H1 (cell line): ENCODE results near the gene RAB11FIP5. TPM values are rescaled to one million over a fixed set of nuclear protein-coding genes. Genes with fewer than 3 reads are reported as not detected.
A peak's percentile ranks its signal among the peaks of the same experiment; 100 is the strongest.

Experiments used
- CTCF ChIA-PET: fragments of 300-600 bp; sonication (Branson Sonifier 250); formaldehyde crosslinking; loops from one replicate; lab custom pipeline; 2021; ENCODE audit not compliant: partially characterized antibody; lab: Charles Lee
- POLR2A ChIA-PET: fragments of 300-600 bp; sonication (Branson Sonifier 250); formaldehyde crosslinking; loops from one replicate; lab custom pipeline; 2021; ENCODE audit warnings: inconsistent platforms; ENCODE audit not compliant: partially characterized antibody; lab: Charles Lee
- DNase-seq, 2 experiments: peaks; one replicate each; pipeline versions ENCODE4 v3.0.0 to v3.0.0-alpha.2; 2010 to 2022; ENCODE audit warnings: low spot score in 2 of 2, low read depth in 1 of 2, mixed read lengths in 1 of 2
- FAIRE-seq: peaks from 2 replicates; lab custom pipeline; 2011; peaks lifted over from hg19 to GRCh38; lab: Jason Lieb, UNC
- H2AFZ ChIP-seq: 2 replicates; pipeline ENCODE4 v1.8.1; 2012; ENCODE audit warnings: low read length, inconsistent platforms
- H2AK5ac ChIP-seq: 2 replicates; pipeline ENCODE4 v1.6.1; 2013; ENCODE audit warnings: low read depth, low read length
- H2BK120ac ChIP-seq: replicated peaks from 2 replicates; pipeline ENCODE3; 2013; ENCODE audit warnings: low read depth, low read length, inconsistent platforms
- H2BK12ac ChIP-seq: 2 replicates; pipeline ENCODE4 v1.6.1; 2013; ENCODE audit warnings: low read depth, low read length
- H2BK15ac ChIP-seq: 2 replicates; pipeline ENCODE4 v1.6.1; 2013; ENCODE audit warnings: low read length
- H2BK20ac ChIP-seq: 2 replicates; pipeline ENCODE4 v1.6.1; 2013; ENCODE audit warnings: low read length
- H2BK5ac ChIP-seq: 2 replicates; pipeline ENCODE4 v1.6.1; 2013; ENCODE audit warnings: low read depth, low read length
- H3K14ac ChIP-seq: 2 replicates; pipeline ENCODE4 v1.6.1; 2013; ENCODE audit warnings: inconsistent platforms; ENCODE audit not compliant: insufficient read length
- H3K18ac ChIP-seq: 2 replicates; pipeline ENCODE4 v1.6.1; 2013; ENCODE audit warnings: low read length; ENCODE audit errors: extremely low read depth
- H3K23ac ChIP-seq: 2 replicates; pipeline ENCODE4 v1.6.1; 2013; ENCODE audit warnings: inconsistent platforms; ENCODE audit not compliant: insufficient read length
- H3K23me2 ChIP-seq: 2 replicates; pipeline ENCODE4 v1.6.1; 2013; ENCODE audit warnings: low read depth, low read length
- H3K27ac ChIP-seq: 2 replicates; pipeline ENCODE4 v1.6.1; 2011; ENCODE audit warnings: low read depth, low read length, inconsistent platforms
- H3K27me3 ChIP-seq, 4 experiments: replicated peaks in 1 of 4; 1 replicate in 1 of 4; 2 replicates in 3 of 4; pipeline versions ENCODE4 v1.6.1 to v1.8.1; 2011 to 2013; ENCODE audit warnings: low read length in 3 of 4, mild to moderate bottlenecking in 3 of 4, inconsistent platforms in 2 of 4, mixed read lengths in 2 of 4, moderate library complexity in 1 of 4; ENCODE audit not compliant: control insufficient read depth in 3 of 4, insufficient read depth in 3 of 4; ENCODE audit errors: extremely low read depth in 1 of 4
- H3K36me3 ChIP-seq, 4 experiments: 2 replicates each; pipeline versions ENCODE4 v1.6.1 to v1.8.1; 2011 to 2013; ENCODE audit warnings: mild to moderate bottlenecking in 4 of 4, low read length in 3 of 4, moderate library complexity in 2 of 4, control low read depth in 1 of 4, inconsistent platforms in 1 of 4; ENCODE audit not compliant: insufficient read depth in 4 of 4, control insufficient read depth in 2 of 4
- H3K4ac ChIP-seq: replicated peaks from 2 replicates; pipeline ENCODE3; 2013; ENCODE audit warnings: low read length, low read depth, mixed read lengths, inconsistent platforms; ENCODE audit not compliant: insufficient read length
- H3K4me1 ChIP-seq, 4 experiments: replicated peaks in 1 of 4; 1 replicate in 1 of 4; 2 replicates in 3 of 4; pipeline versions ENCODE4 v1.6.1 to v1.8.1; 2011 to 2013; ENCODE audit warnings: low read length in 3 of 4, inconsistent platforms in 2 of 4, mixed read lengths in 1 of 4; ENCODE audit not compliant: insufficient read depth in 4 of 4, control insufficient read depth in 3 of 4
- H3K4me2 ChIP-seq, 2 experiments: 2 replicates each; pipeline versions ENCODE4 v1.6.1 to v1.8.1; 2011 to 2013; ENCODE audit warnings: low read depth in 2 of 2, low read length in 2 of 2, control low read depth in 1 of 2, inconsistent platforms in 1 of 2, mild to moderate bottlenecking in 1 of 2; ENCODE audit not compliant: insufficient read depth in 1 of 2
- H3K4me3 ChIP-seq, 4 experiments: fragments of 200-600, 300-600 bp in 1 of 4; sonication (generic), shearing (Covaris generic), sonication (Bioruptor Twin) in 1 of 4; 2 replicates each; pipeline versions ENCODE4 v1.5.1 to v1.8.1; 2011 to 2016; ENCODE audit warnings: low read length in 4 of 4, low read depth in 3 of 4, control low read depth in 2 of 4, inconsistent platforms in 2 of 4, mild to moderate bottlenecking in 2 of 4, mixed read lengths in 1 of 4, moderate library complexity in 1 of 4; ENCODE audit not compliant: insufficient read depth in 2 of 4; ENCODE audit errors: extremely low read depth in 1 of 4
- H3K56ac ChIP-seq: replicated peaks from 2 replicates; pipeline ENCODE3; 2013; ENCODE audit warnings: low read depth, mild to moderate bottlenecking, mixed read lengths, low read length, inconsistent platforms; ENCODE audit not compliant: insufficient read length
- H3K79me1 ChIP-seq: 2 replicates; pipeline ENCODE4 v1.6.1; 2013; ENCODE audit warnings: low read depth, low read length, control low read depth
- H3K79me2 ChIP-seq, 2 experiments: 2 replicates each; pipeline versions ENCODE4 v1.6.1 to v1.8.1; 2012 to 2013; ENCODE audit warnings: low read length in 2 of 2, mild to moderate bottlenecking in 2 of 2, inconsistent platforms in 1 of 2; ENCODE audit not compliant: insufficient read depth in 2 of 2, control insufficient read depth in 1 of 2
- H3K9ac ChIP-seq, 4 experiments: replicated peaks in 1 of 4; 1 replicate in 1 of 4; 2 replicates in 3 of 4; pipeline versions ENCODE4 v1.6.1 to v1.8.1; 2011 to 2013; ENCODE audit warnings: low read depth in 3 of 4, low read length in 3 of 4, control low read depth in 2 of 4, mild to moderate bottlenecking in 2 of 4, moderate library complexity in 2 of 4, inconsistent platforms in 1 of 4; ENCODE audit errors: extremely low read depth in 1 of 4
- H3K9me3 ChIP-seq, 2 experiments: 2 replicates each; pipeline versions ENCODE4 v1.6.1 to v1.8.1; 2012 to 2013; ENCODE audit warnings: mild to moderate bottlenecking in 2 of 2, moderate library complexity in 2 of 2, control low read depth in 1 of 2, inconsistent platforms in 1 of 2, low read depth in 1 of 2, low read length in 1 of 2, mixed read lengths in 1 of 2; ENCODE audit not compliant: insufficient read depth in 2 of 2
- H4K20me1 ChIP-seq, 2 experiments: replicated peaks in 1 of 2; 2 replicates each; pipeline versions ENCODE3 to v1.8.1; 2011 to 2013; ENCODE audit warnings: inconsistent platforms in 2 of 2, low read length in 2 of 2, mild to moderate bottlenecking in 1 of 2; ENCODE audit not compliant: insufficient read depth in 2 of 2, control insufficient read depth in 1 of 2
- H4K5ac ChIP-seq: 2 replicates; pipeline ENCODE4 v1.6.1; 2013; ENCODE audit warnings: low read length, low read depth, mixed read lengths, inconsistent platforms; ENCODE audit not compliant: insufficient read length
- H4K8ac ChIP-seq: 2 replicates; pipeline ENCODE4 v1.8.0; 2013; ENCODE audit warnings: mild to moderate bottlenecking, moderate library complexity, low read length, inconsistent platforms; ENCODE audit not compliant: insufficient read depth; ENCODE audit errors: extremely low read depth
- H4K91ac ChIP-seq: replicated peaks from 2 replicates; pipeline ENCODE3; 2013; ENCODE audit warnings: low read length, mixed read lengths, inconsistent platforms; ENCODE audit not compliant: insufficient read length
- ASH2L ChIP-seq: fragments of 200-600, 300-600 bp; sonication (generic); IDR thresholded peaks from one replicate; pipeline ENCODE4 v1.7.1; 2017; ENCODE audit warnings: low read length
- CTBP2 ChIP-seq: IDR thresholded peaks from 2 replicates; pipeline ENCODE4 v1.7.0; 2011; ENCODE audit warnings: borderline replicate concordance, mild to moderate bottlenecking, moderate library complexity, mixed read lengths, low read length; ENCODE audit not compliant: insufficient read depth, insufficient read length
- KDM4A ChIP-seq: IDR thresholded peaks from one replicate; pipeline ENCODE4 v1.7.1; 2012; ENCODE audit warnings: low read depth, mild to moderate bottlenecking, moderate library complexity, low read length, inconsistent platforms; ENCODE audit not compliant: severe bottlenecking
- NANOG ChIP-seq: IDR thresholded peaks from 2 replicates; pipeline ENCODE4 v1.6.1; 2011; ENCODE audit warnings: low read length, low read depth, mild to moderate bottlenecking, inconsistent platforms; ENCODE audit not compliant: insufficient read depth, poor library complexity, severe bottlenecking
- RNF2 ChIP-seq: fragments of 200-900, 300-1000 bp; sonication (generic); IDR thresholded peaks from 2 replicates; pipeline ENCODE4 v1.7.1; 2016; ENCODE audit warnings: borderline replicate concordance, low read depth, mild to moderate bottlenecking, antibody characterized with exemption, low read length; ENCODE audit not compliant: poor library complexity, severe bottlenecking; ENCODE audit errors: missing control alignments
- YY1 ChIP-seq: IDR thresholded peaks from 2 replicates; pipeline ENCODE4 v1.6.1; 2011; ENCODE audit warnings: low read depth, mild to moderate bottlenecking, low read length
- WGBS, 2 experiments: shearing (Covaris generic) in 1 of 2; methylation state at CpG; one replicate each; pipeline versions ENCODE4 v1.1.6 to v1.1.7; 2013 to 2015; ENCODE audit warnings: low lambda C conversion rate in 2 of 2, mixed read lengths in 2 of 2, inconsistent platforms in 1 of 2, low coverage in 1 of 2, missing lambda C conversion rate in 1 of 2; ENCODE audit not compliant: insufficient replicate concordance in 2 of 2, insufficient coverage in 1 of 2, insufficient read length in 1 of 2; ENCODE audit errors: extremely low coverage in 1 of 2, missing lambda C conversion rate in 1 of 2; 5-methylcytosine and 5-hydroxymethylcytosine counted together
- polyA plus RNA-seq, 7 experiments: library from polyadenylated mRNA; depleted of rRNA in 3 of 7; stranded (reverse) in 5 of 7; unstranded in 2 of 7; fragments of >200 nt in 5 of 7; fragments of 200-250 nt in 2 of 7; gene quantifications; 1 replicate in 5 of 7; 2 replicates in 1 of 7; 4 replicates in 1 of 7; pipeline versions ENCODE4 v1.2.1 to v1.2.3, GENCODE V29; 2011 to 2013; ENCODE audit warnings: missing spikeins in 2 of 7, mixed read lengths in 2 of 7
- total RNA-seq: library from RNA; stranded (reverse); fragmentation: NEBNext Ultra II Directional; extraction: Animal tissue kit (Norgen Biotek cat#: 25700); gene quantifications from 2 replicates; pipeline ENCODE4 v1.2.1, GENCODE V29; 2021
- TF ChIP-seq, protein P1 (sequence below): IDR thresholded peaks from 2 replicates; pipeline ENCODE4 v1.6.1; 2012; ENCODE audit warnings: low read length, inconsistent platforms

The RAB11FIP5 gene
- total and polyA plus RNA-seq, 2 of the 8 experiments (the other 6 are each of a cell fraction or from before 2014, with no cell fraction given), result 6.3 to 17.0 TPM

GRCh38 chr2:73071360-73072128, 41.2 kb downstream of the RAB11FIP5 start, which contains the start of gene SFXN5:
Gene SFXN5 (minus strand): TSS chr2:73071712. CDS start chr2:73071705, 7 bp downstream.
- Histone ChIP-seq H3K4ac (peak within 1 kb of the TSS; percentile 1), H3K9me3 (no peaks in the 10 kb centered on the region), H2BK12ac (peak within 1 kb of the TSS; percentile 84; the same call in 1 of the 2 replicates), H3K9ac (peak within 1 kb of the TSS; percentile 75 to 88 (median 80)), H3K14ac (no peak within 1 kb of the TSS), H3K4me3 (peak within 1 kb of the TSS; percentile 63 to 86 (median 76)), H4K8ac (peak within 1 kb of the TSS; percentile 92), H3K27ac (peak within 1 kb of the TSS; percentile 89; the same call in 1 of the 2 replicates), H3K4me2 (peak within 1 kb of the TSS; percentile 85 to 97), H3K56ac (peak within 1 kb of the TSS; percentile 94), H3K4me1 (peaks cover 4 to 15% (median 7%) of the 10 kb centered on the region in 4 experiments; a peak in 6 of 7 replicates), H2BK5ac (peak within 1 kb of the TSS; percentile 79), H2AK5ac (no peak within 1 kb of the TSS), H3K79me1 (peaks cover 14% of the 10 kb centered on the region; the same call in 1 of the 2 replicates), H2BK120ac (no peak within 1 kb of the TSS), H4K20me1 (peaks cover 3 to 14% of the 10 kb centered on the region in 2 experiments), H2BK20ac (peak within 1 kb of the TSS; percentile 93; the same call in 1 of the 2 replicates), H3K23ac (no peak within 1 kb of the TSS), H3K36me3 (no peaks in the 10 kb centered on the region; a peak in 1 of 8 replicates), H3K79me2 (peaks cover 4 to 37% of the 10 kb centered on the region in 2 experiments; a peak in 3 of 4 replicates), H3K27me3 (peaks cover 0 to 4% (median 0%) of the 10 kb centered on the region in 4 experiments; a peak in 4 of 7 replicates), H4K5ac (peak within 1 kb of the TSS; percentile 93), H2AFZ (peak within 1 kb of the TSS; percentile 79; the same call in 1 of the 2 replicates), H3K18ac (peak within 1 kb of the TSS; percentile 88), H2BK15ac (0 out of 2 replicates have a peak within 1 kb of the TSS, but pooled peaks have one; percentile 61), H3K23me2 (peaks cover 14% of the 10 kb centered on the region; the same call in 1 of the 2 replicates), H4K91ac (peak within 1 kb of the TSS; percentile 92)
- 2% methylated on average over 67 of the region's 67 CpGs; no CpG with 5 or more reads in 1 of the 2 experiments for WGBS, 2 experiments
- no peak for FAIRE-seq
- CTCF ChIA-PET, result interaction anchor here (0.7 to 1.3 kb wide), 5 partner anchors 11 to 109 kb away, joined by 3 to 4 read pairs (median 3); no protein-coding TSS in a partner anchor
- DNase-seq, result peak; percentile 82 to 100
- POLR2A ChIA-PET, result interaction anchor here (0.8 to 1.5 kb wide), 14 partner anchors 9 to 178 kb away, joined by 3 to 8 read pairs (median 3); partner anchors contain the start of gene NOTO
- TF ChIP-seq YY1 (peak; percentile 88), ASH2L (peak; percentile 43), KDM4A (peak; percentile 93), NANOG (no peak), CTBP2 (no peak), RNF2 (no peak)
- TF ChIP-seq, protein P1, sequence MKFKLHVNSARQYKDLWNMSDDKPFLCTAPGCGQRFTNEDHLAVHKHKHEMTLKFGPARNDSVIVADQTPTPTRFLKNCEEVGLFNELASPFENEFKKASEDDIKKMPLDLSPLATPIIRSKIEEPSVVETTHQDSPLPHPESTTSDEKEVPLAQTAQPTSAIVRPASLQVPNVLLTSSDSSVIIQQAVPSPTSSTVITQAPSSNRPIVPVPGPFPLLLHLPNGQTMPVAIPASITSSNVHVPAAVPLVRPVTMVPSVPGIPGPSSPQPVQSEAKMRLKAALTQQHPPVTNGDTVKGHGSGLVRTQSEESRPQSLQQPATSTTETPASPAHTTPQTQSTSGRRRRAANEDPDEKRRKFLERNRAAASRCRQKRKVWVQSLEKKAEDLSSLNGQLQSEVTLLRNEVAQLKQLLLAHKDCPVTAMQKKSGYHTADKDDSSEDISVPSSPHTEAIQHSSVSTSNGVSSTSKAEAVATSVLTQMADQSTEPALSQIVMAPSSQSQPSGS, result no peak
